Midbrain (tissue), 1 donor: ENCODE results near the gene LGALSL.
A peak's percentile ranks its signal among the peaks of the same experiment; 100 is the strongest.
"Not testable (repeated sequence)": the region's sequence is repeated elsewhere in the genome, so short reads cannot be mapped to it uniquely, and the experiment has no call there.

Experiments
- DNase-seq: peaks from one replicate; lab custom pipeline; 2025; lab: John Stamatoyannopoulos, UW

LGALSL gene

GRCh38 chr2:64442801-64443429, 11.0 kb upstream of the LGALSL start:
- no peak for DNase-seq

- DNase-seq: not testable (repeated sequence)
Measured at GRCh38 chr2:64445970-64446369, 8.0 kb upstream of the LGALSL start.

- DNase-seq: no peak
Measured at GRCh38 chr2:64447317-64448040, 6.5 kb upstream of the LGALSL start.

- DNase-seq: peak; percentile 36
Measured at GRCh38 chr2:64448041-64448426, 5.9 kb upstream of the LGALSL start.

- DNase-seq: no peak
Measured at GRCh38 chr2:64451051-64451450, 2.9 kb upstream of the LGALSL start.

- no peak for DNase-seq
Measured at GRCh38 chr2:64454386-64455332, 697 bp downstream of the LGALSL start.

GRCh38 chr2:64455545-64455944, 1.6 kb downstream of the LGALSL start:
- no peak for DNase-seq

- no peak for DNase-seq
Measured at GRCh38 chr2:64456293-64456692, 2.3 kb downstream of the LGALSL start.

GRCh38 chr2:64457524-64457923, 3.6 kb downstream of the LGALSL start:
- no peak for DNase-seq

- DNase-seq: no peak
Measured at GRCh38 chr2:64459575-64459974, 5.6 kb downstream of the LGALSL start.

GRCh38 chr2:64460330-64460729, 6.4 kb downstream of the LGALSL start:
- DNase-seq: no peak

- DNase-seq: no peak
Measured at GRCh38 chr2:64461271-64462058, 7.5 kb downstream of the LGALSL start.

- no peak for DNase-seq
Measured at GRCh38 chr2:64462171-64462570, 8.2 kb downstream of the LGALSL start.

GRCh38 chr2:64462940-64463700, 9.2 kb downstream of the LGALSL start:
- DNase-seq: no peak

- peak; percentile 52 for DNase-seq
Measured at GRCh38 chr2:64463781-64464180, 9.8 kb downstream of the LGALSL start.

GRCh38 chr2:64466478-64467085, 12.6 kb downstream of the LGALSL start:
- DNase-seq: no peak

- DNase-seq: peak; percentile 26
Measured at GRCh38 chr2:64467096-64467843, 13.3 kb downstream of the LGALSL start.

- DNase-seq: no peak
Measured at GRCh38 chr2:64469261-64469660, 15.3 kb downstream of the LGALSL start.

GRCh38 chr2:64470071-64470470, 16.1 kb downstream of the LGALSL start:
- no peak for DNase-seq

GRCh38 chr2:64470766-64471295, 16.9 kb downstream of the LGALSL start:
- no peak for DNase-seq
